Tibial nerve (tissue), 4 donors: ENCODE measurements around the gene LLGL2. TPM values are rescaled to one million over a fixed set of nuclear protein-coding genes. Genes with fewer than 3 reads are reported as not detected.

Experiments used
- DNase-seq, 2 donors: peaks; one replicate each; pipeline ENCODE4 v3.0.0-alpha.2; 2019; ENCODE audit warnings: low spot score in 2 of 2
- H3K27ac ChIP-seq, 4 donors: fragments of 200-600 bp; sonication (generic) in 3 of 4; one replicate each; pipeline ENCODE4 v1.5.1; 2017 to 2019; ENCODE audit warnings: mild to moderate bottlenecking in 1 of 4
- H3K27me3 ChIP-seq, 2 donors: fragments of 200-600 bp; sonication (generic) in 1 of 2; one replicate each; pipeline versions ENCODE4 v1.5.1 to v1.6.0; 2017 to 2019
- H3K36me3 ChIP-seq, 3 donors: fragments of 200-600 bp; sonication (generic); one replicate each; pipeline ENCODE4 v1.5.1; 2018 to 2019
- H3K4me1 ChIP-seq, 4 donors: fragments of 200-600 bp; sonication (generic) in 3 of 4; one replicate each; pipeline ENCODE4 v1.5.1; 2017 to 2019
- H3K4me3 ChIP-seq, 4 donors: fragments of 200-600 bp; sonication (generic) in 3 of 4; one replicate each; pipeline ENCODE4 v1.5.1; 2017 to 2019; ENCODE audit warnings: mild to moderate bottlenecking in 1 of 4, moderate library complexity in 1 of 4
- H3K9me3 ChIP-seq, 4 donors: fragments of 200-600 bp; sonication (generic) in 3 of 4; one replicate each; pipeline ENCODE4 v1.5.1; 2017 to 2019
- EP300 ChIP-seq, 2 donors: sonication (generic); formaldehyde crosslinking; IDR thresholded peaks; one replicate each; pipeline ENCODE4 v1.6.1; 2017; ENCODE audit warnings: antibody characterized with exemption in 2 of 2, mild to moderate bottlenecking in 1 of 2
- POLR2A ChIP-seq, 2 donors: fragments of 450-650 bp; IDR thresholded peaks; one replicate each; pipeline ENCODE4 v1.6.1; 2017; ENCODE audit warnings: antibody characterized with exemption in 2 of 2, mild to moderate bottlenecking in 2 of 2, moderate library complexity in 2 of 2
- WGBS, 2 donors: methylation state at CpG; one replicate each; pipeline ENCODE4 v1.1.5; 2018; 5-methylcytosine and 5-hydroxymethylcytosine counted together
- total RNA-seq, 4 donors: library from RNA; depleted of rRNA; stranded (reverse); fragments of >200 nt; gene quantifications; one replicate each; pipeline ENCODE4 v1.1.0, GENCODE V29; 2016
- TF ChIP-seq, protein P1 (sequence below), 5 experiments: fragments of 200-600 bp in 3 of 5; fragments of 450-650 bp in 2 of 5; sonication (generic) in 3 of 5; IDR thresholded peaks; one replicate each; pipeline ENCODE4 v1.5.1; 2016 to 2019; ENCODE audit warnings: antibody characterized with exemption in 5 of 5, mild to moderate bottlenecking in 3 of 5, moderate library complexity in 2 of 5

Gene LLGL2
- total RNA-seq, 4 donors from 2014 or later, result 8.4 to 18.4 (median 8.8) TPM

DNA sequence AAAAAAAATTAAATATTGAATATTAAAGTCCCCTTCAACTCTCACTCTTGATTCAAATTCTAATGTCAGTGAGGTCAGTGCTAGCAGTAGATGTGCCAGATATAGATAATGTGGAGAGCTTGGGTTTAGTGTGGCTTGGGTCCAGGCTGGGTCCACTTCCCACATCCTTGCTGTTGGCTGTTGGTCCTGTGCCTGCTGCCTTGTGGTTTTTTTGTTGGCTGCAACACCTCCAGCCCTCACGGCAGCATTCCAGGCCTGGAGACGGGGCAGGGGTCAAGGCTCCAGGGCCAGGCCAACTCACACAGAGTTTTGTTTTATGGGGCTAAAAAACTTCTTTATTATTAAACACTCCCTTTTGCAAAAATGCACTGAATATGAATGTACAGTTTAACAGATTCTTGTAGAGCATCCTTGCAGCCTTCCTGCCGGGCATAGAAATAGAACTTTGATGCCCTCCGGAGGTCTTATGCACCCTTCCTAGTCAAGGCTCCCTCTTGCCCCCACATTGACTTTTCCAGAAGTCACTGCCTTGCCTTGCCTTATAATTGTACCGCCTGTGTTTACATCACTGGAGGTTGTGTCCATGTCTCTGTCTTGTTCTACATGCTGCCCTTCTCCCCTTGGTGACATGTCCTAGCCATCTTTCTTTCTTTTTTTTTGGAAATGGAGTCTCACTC is 36.6 kb downstream of the LLGL2 start:
- TF ChIP-seq, protein P1, sequence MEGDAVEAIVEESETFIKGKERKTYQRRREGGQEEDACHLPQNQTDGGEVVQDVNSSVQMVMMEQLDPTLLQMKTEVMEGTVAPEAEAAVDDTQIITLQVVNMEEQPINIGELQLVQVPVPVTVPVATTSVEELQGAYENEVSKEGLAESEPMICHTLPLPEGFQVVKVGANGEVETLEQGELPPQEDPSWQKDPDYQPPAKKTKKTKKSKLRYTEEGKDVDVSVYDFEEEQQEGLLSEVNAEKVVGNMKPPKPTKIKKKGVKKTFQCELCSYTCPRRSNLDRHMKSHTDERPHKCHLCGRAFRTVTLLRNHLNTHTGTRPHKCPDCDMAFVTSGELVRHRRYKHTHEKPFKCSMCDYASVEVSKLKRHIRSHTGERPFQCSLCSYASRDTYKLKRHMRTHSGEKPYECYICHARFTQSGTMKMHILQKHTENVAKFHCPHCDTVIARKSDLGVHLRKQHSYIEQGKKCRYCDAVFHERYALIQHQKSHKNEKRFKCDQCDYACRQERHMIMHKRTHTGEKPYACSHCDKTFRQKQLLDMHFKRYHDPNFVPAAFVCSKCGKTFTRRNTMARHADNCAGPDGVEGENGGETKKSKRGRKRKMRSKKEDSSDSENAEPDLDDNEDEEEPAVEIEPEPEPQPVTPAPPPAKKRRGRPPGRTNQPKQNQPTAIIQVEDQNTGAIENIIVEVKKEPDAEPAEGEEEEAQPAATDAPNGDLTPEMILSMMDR (IDR thresholded peaks at IDR 0.05), result no peak
- TF ChIP-seq EP300 (IDR thresholded peaks at IDR 0.05), result no peak
- TF ChIP-seq POLR2A (IDR thresholded peaks at IDR 0.05), result no peak
- 49 to 53% methylated on average over 5 of the region's 5 CpGs for WGBS, 2 donors
- H3K9me3 ChIP-seq, result no peaks in the 10 kb centered on the region

DNA sequence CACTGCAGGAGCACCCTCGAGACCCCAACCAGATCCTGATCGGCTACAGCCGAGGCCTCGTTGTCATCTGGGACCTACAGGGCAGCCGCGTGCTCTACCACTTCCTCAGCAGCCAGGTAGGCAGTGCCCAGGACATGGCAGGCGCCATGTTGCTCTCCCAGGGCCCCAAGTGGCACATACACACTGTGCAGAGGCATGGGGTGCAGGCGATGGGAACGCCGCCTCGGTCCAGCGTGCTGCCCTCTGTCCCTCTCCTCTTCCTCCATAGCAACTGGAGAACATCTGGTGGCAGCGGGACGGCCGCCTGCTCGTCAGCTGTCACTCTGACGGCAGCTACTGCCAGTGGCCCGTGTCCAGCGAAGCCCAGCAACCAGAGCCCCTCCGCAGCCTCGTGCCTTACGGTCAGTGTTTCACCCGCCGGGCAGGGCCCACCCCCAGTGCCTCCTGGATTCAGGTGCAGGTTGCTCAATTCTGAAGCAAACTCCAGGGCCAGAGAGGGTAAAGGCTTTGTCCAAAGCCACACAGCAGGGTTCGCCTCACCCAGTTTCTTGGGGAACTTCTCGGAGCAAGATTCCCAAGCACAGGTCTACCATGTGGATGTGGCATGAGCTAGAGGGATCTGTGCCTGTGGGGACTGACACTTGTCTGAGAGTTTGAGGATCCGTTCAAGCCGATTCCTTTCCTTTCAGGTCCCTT is 37.7 kb downstream of the LLGL2 start:
- Histone ChIP-seq H3K9me3 (no peaks in the 10 kb centered on the region), H3K4me3 (no peak overlapping the region), H3K36me3 (peaks cover 0 to 36% (median 0%) of the 10 kb centered on the region in 3 donors), H3K4me1 (no peaks in the 10 kb centered on the region), H3K27ac (no peak overlapping the region), H3K27me3 (no peaks in the 10 kb centered on the region)
- no peak for DNase-seq
- no peak for TF ChIP-seq POLR2A (IDR thresholded peaks at IDR 0.05)
- TF ChIP-seq, protein P1 (IDR thresholded peaks at IDR 0.05), result no peak
- no peak for TF ChIP-seq EP300 (IDR thresholded peaks at IDR 0.05)
- WGBS, 2 donors, result 89 to 91% methylated on average over 16 to 26 of the region's 28 CpGs

More for the DNA sequence above, 36.6 kb downstream of the LLGL2 start:
- Histone ChIP-seq H3K4me1 (peaks cover 0 to 6% (median 0%) of the 10 kb centered on the region in 4 donors), H3K27me3 (no peaks in the 10 kb centered on the region), H3K4me3 (no peak overlapping the region), H3K36me3 (peaks cover 0 to 36% (median 0%) of the 10 kb centered on the region in 3 donors), H3K27ac (no peak overlapping the region)
- no peak for DNase-seq

DNA sequence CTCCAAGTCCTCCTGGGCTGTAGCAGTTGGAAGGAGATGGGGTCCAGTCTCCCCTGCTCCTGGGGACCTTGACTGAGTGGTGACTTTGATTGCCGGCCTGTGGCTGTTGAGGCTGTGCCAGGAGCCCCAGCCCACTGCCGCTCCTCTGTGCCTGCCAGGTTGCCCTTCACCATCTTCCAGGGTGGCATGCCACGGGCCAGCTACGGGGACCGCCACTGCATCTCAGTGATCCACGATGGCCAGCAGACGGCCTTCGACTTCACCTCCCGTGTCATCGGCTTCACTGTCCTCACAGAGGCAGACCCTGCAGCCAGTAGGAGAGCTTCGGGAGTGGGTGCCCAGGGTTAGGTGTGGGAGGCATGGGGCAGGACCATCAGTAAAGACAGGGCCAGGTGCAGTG is 38.7 kb downstream of the LLGL2 start:
- no peaks in the 10 kb centered on the region for H3K9me3 ChIP-seq
- WGBS, 2 donors, result 94 to 98% methylated on average over 7 to 11 of the region's 11 CpGs
- no peaks in the 10 kb centered on the region for H3K27me3 ChIP-seq
- TF ChIP-seq EP300 (IDR thresholded peaks at IDR 0.05), result no peak
- TF ChIP-seq, protein P1 (IDR thresholded peaks at IDR 0.05), result no peak
- no peak for TF ChIP-seq POLR2A (IDR thresholded peaks at IDR 0.05)
- no peak overlapping the region for H3K27ac ChIP-seq
- H3K36me3 ChIP-seq, result peaks cover 0 to 36% (median 0%) of the 10 kb centered on the region in 3 donors
- H3K4me3 ChIP-seq, result no peak overlapping the region
- DNase-seq, result no peak
- H3K4me1 ChIP-seq, result no peaks in the 10 kb centered on the region

DNA sequence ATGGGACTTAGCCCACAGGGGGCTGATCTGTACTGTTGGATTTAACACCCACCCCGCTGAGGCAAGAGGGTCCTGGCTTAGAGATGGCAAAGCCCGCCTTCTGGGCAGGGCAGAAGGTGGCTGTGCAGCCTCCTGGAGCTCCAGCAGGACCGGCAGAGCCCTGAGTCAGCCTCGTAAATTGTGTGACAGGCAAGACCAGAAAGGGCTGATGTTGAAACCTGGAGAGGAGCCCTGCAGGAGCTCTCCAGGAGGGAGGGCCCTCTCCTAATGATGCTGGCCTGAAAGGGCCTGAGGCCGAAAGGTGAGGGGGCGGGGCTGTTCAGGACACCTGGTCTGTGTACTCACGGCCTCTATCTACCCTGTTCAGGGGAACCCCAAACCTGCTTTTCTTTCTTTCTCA is 39.6 kb downstream of the LLGL2 start:
- H3K4me1 ChIP-seq, result no peaks in the 10 kb centered on the region
- 75 to 77% methylated on average over 6 to 7 of the region's 7 CpGs for WGBS, 2 donors
- TF ChIP-seq POLR2A (IDR thresholded peaks at IDR 0.05) (no peak), EP300 (IDR thresholded peaks at IDR 0.05) (no peak)
- TF ChIP-seq, protein P1 (IDR thresholded peaks at IDR 0.05), result no peak
- no peaks in the 10 kb centered on the region for H3K27me3 ChIP-seq
- peaks cover 0 to 39% (median 0%) of the 10 kb centered on the region in 3 donors for H3K36me3 ChIP-seq
- H3K4me3 ChIP-seq, result no peak overlapping the region
- no peak overlapping the region for H3K27ac ChIP-seq
- no peak for DNase-seq
- H3K9me3 ChIP-seq, result no peaks in the 10 kb centered on the region

DNA sequence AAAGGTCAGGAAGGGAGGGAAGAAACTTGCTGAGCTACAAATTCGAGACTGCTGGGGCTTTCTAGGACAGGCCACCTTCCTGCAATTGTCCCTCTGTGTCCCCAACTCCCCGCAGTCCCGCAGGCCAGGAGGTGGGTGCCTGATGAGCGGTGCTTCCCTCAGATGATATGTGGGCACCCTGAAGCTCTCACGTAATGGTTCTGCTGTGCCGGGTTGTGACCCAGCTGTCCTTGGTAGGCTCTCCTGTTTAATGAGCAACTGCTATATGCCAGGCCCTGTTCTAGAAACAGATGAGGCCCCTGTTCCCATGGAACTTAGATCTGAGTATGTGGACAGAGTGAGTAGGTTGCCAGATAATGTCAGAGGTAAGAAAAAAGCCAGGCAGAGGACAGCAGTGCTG is 40.1 kb downstream of the LLGL2 start:
- 83 to 88% methylated on average over 6 of the region's 6 CpGs for WGBS, 2 donors
- no peak for TF ChIP-seq POLR2A (IDR thresholded peaks at IDR 0.05)
- TF ChIP-seq, protein P1 (IDR thresholded peaks at IDR 0.05), result no peak
- TF ChIP-seq EP300 (IDR thresholded peaks at IDR 0.05), result no peak
- Histone ChIP-seq H3K36me3 (peaks cover 0 to 45% (median 0%) of the 10 kb centered on the region in 3 donors), H3K4me3 (no peak overlapping the region), H3K4me1 (no peaks in the 10 kb centered on the region), H3K9me3 (no peaks in the 10 kb centered on the region), H3K27ac (no peak overlapping the region), H3K27me3 (no peaks in the 10 kb centered on the region)
- DNase-seq, result no peak
